GM19239 (cell line): ENCODE data around the gene SLC7A1.
A peak's percentile ranks its signal among the peaks of the same experiment; 100 is the strongest.

ENCODE experiments used
- DNase-seq: peaks from one replicate; pipeline ENCODE4 v3.0.0; 2011; ENCODE audit warnings: low spot score; ENCODE audit not compliant: insufficient read length
- FAIRE-seq: peaks from 2 replicates; lab custom pipeline; 2011; peaks lifted over from hg19 to GRCh38; lab: Jason Lieb, UNC

The SLC7A1 gene

GRCh38 chr13:29587645-29588044 is 7.8 kb downstream of the SLC7A1 start:
- FAIRE-seq (no peak), DNase-seq (no peak)

DNA sequence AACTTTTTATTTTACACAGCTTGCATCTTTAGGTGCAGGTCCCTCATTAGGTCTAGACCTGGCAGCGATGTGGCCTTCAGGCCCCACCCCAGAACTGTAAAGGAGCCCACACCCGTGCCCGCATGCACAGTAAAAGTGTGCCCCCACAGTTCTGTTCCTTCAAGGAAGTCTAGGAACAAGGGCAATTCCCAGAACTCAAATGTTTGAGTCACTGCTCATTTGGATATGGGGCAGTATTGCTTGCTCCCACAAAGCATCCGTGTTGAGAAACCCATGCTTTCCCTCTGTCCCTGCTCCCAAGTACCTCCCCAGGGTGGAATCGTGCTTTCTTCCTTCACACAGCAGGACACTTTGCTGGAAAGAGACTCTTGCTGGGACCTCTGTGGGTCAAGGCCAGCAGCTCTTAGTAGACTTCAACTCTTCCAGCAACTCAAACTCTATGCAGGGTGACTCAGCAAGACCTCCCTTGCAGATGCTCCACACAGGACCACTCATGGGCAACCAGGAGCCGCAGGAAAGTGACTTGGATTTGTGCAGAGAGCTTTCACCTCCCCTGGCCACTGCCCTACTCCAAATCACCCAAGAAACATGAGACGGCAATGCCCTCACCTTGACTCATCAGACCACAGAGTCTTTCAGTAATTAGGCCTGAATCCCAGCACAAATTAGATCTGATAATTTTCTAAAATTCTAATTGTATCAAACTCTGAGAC is 12.3 kb downstream of the SLC7A1 start:
- no peak for FAIRE-seq

GRCh38 chr13:29582171-29582570 is 13.3 kb downstream of the SLC7A1 start:
- DNase-seq: no peak
- no peak for FAIRE-seq

More for the DNA sequence above, 12.3 kb downstream of the SLC7A1 start:
- no peak for DNase-seq

- DNase-seq: no peak
- no peak for FAIRE-seq
Observed at GRCh38 chr13:29581666-29582065, 13.8 kb downstream of the SLC7A1 start.

DNA sequence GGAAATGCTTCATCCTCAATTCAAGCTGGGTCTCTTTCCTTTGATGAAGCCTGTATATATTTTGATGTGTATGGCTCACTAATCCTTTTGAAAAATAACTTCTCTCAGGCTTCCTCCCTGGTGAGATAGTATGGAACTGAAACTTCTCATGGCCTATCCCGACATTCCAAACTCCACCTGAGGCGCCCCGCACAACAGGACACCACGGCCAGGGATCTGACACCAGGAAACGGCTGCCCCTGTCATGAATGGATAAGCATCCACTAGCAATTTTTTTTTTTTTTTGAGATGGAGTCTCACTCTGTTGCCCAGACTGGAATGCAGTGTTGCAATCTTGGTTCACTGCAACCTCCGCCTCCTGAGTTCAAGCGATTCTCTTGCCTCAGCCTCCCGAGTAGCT is 16.4 kb downstream of the SLC7A1 start:
- DNase-seq (no peak), FAIRE-seq (no peak)

GRCh38 chr13:29578300-29579085 is 17.0 kb downstream of the SLC7A1 start:
- DNase-seq: no peak

DNA sequence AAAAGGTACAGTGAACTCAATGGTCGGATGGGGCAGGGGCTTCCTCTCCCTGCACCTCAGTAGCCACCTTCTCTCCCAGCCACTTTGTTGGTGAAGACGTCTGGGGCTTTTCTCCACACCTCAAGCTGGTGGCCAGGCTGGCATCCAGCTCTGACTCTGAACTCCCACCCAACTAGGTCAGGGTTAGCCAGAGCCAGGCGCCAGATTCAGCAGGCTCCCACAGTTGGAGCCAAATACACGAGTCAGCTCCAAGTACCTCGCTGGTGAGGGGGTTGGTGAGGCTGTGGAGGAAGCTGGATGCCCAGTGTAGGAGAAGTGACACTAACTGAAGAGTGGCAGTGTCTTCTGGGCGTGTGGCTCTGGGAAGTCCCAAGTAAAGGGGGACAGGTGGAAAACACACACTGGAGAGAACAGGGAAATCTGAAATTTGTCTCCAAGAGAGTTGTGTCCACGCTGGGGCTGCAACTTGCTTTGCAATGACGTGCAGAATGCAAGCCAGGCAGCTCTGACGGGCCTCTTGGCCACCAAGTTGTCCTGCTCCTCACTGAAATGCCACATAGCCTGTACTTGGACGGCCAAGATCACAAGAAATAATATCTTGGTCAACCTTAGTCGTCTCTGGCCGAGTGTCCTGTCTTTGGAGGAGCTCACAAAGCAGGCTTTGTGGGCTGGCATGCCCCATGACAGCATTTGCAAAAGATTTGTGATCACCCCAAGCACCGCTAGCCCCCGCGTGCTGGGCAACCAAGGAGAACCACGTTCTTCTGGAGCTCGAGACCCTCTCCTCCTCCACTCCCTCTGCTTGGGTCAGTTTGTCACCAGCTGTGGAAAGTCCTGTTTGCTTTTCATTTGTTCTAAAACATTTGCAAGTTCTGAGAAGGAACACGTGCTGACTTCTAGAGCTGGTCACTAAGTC is 18.1 kb downstream of the SLC7A1 start:
- no peak for FAIRE-seq
- no peak for DNase-seq

More at GRCh38 chr13:29578300-29579085, 17.0 kb downstream of the SLC7A1 start:
- no peak for FAIRE-seq

- FAIRE-seq (no peak), DNase-seq (no peak)
Observed at GRCh38 chr13:29576581-29576980, 18.9 kb downstream of the SLC7A1 start.

- FAIRE-seq: no peak
- DNase-seq: no peak
Observed at GRCh38 chr13:29575098-29575497, 20.4 kb downstream of the SLC7A1 start.

DNA sequence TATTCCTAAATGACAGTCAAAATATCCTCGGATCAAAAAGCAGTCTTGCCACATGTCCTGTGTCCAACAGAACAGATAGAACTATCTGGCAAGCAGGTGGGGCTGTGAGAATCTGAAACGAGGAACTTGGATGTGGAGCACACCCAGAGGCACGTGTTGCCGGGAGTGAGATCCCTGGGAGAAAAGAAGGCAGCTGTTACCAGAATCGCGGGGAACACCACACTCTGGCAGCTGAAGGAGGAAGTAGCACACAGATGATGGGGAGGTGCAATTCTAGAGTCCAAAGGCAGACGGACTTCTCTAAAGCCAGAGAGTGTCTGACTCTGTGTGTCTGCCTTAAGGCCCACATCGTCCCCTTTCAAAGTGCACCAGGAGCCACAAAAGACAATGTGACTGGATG is 22.3 kb downstream of the SLC7A1 start:
- DNase-seq (no peak), FAIRE-seq (peak; percentile 87)

DNA sequence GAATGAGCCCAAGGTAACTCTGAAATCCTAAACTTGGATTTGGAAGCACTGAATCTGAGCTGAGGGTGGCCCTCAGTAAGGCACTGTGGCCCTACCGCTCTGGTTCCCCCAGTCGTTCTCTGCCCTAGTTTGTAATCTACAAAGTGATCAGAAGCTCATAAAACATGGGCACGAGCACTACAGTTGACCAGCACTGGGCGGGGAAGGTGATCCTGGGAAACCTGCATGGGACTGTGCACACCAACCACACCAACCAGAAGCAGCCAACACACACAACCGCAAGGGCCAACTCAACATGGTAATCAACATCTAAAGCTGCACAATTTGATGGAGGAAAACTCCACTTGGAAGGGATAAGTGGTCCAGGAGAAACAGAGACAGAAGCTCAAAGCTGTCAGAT is 22.9 kb downstream of the SLC7A1 start:
- DNase-seq: no peak
- no peak for FAIRE-seq

DNA sequence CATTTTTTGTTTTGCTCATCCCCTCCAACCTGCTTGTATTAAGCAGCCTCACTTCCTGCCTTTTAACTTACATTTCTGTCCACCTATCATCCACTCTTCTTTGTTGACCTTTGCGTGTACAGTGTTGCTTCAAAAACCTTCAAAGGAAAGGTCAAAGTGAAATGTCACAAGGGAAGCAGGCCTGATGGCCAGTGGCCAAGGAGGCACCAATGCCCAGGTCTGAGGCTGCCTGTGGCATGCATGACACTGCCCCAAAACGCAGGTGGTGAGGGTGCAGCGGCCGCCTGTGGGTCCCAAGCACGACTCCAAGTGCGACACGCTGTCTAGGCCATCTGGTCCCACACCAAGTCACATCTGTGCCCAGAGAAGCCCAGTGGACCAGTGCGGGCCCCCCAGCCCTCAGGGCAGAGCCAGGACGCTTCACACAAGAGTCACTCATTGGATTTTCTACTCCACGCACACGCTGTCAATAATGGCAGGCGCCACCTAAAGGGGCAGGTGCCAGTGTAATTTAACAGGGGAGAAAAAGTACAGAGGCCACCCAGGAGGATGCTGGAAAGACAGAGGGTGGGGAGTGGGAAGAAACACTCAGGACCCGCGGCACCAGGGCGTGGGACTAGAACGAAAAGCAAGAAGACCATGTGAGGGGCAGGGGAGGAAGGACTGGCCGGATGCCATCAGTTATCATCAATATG is 23.5 kb downstream of the SLC7A1 start:
- FAIRE-seq (no peak), DNase-seq (no peak)

- no peak for DNase-seq
- no peak for FAIRE-seq
Observed at GRCh38 chr13:29570051-29570654, 25.3 kb downstream of the SLC7A1 start.

- no peak for DNase-seq
- peak; percentile 42 for FAIRE-seq
Observed at GRCh38 chr13:29569253-29570050, 26.0 kb downstream of the SLC7A1 start.

GRCh38 chr13:29568731-29569130 is 26.8 kb downstream of the SLC7A1 start:
- DNase-seq (no peak), FAIRE-seq (no peak)

- FAIRE-seq: no peak
- DNase-seq: no peak
Observed at GRCh38 chr13:29567411-29567810, 28.1 kb downstream of the SLC7A1 start.

DNA sequence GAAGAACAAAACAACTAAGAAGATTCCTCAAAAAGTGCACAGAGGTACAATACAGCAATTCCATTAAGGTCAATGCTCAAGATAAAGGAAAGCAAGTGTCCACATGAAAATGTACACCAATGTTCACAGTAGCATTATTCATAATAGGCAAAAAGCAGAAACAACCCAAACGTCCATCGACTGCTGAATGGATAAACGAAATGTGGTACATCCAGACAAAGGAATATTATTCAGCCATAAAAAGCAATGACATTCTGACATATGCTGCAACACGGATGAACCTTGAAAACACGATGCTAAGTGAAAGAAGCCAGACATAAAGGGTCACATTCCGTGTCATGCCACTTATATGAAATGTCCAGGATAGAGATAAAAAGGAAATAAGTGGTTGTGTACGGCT is 29.3 kb downstream of the SLC7A1 start:
- DNase-seq: no peak
- FAIRE-seq: no peak

GRCh38 chr13:29564818-29565217 is 30.7 kb downstream of the SLC7A1 start:
- DNase-seq (no peak), FAIRE-seq (no peak)

DNA sequence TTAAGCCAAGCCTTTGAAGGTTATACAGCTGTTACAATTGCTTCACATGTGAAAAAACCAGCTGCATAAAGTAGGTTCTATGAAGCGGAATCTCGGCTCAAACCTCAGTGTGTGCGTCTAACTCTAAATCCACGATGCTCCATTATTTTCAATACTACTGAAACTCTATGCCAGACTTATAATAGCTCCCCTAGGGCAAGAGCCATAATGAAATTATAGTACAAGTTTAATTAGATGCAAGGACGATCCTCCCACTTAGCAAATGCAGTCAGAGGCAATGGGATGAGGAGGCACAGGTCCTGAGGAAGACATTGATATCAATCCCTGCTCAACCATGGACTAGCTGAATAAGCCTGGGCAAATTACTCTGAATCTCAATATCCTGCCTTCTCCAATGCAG is 31.1 kb downstream of the SLC7A1 start:
- no peak for FAIRE-seq
- no peak for DNase-seq
